Ishikawa (cell line): ENCODE results near the gene MT1H.

Experiments used
- CEBPB ChIP-seq: IDR thresholded peaks from 2 replicates; pipeline ENCODE4 v1.6.1; 2012
- CREB1 ChIP-seq: IDR thresholded peaks from 2 replicates; pipeline ENCODE4 v1.6.1; 2012; ENCODE audit warnings: low read depth
- EGR1 ChIP-seq: IDR thresholded peaks from 2 replicates; pipeline ENCODE4 v1.6.1; 2012
- EP300 ChIP-seq: IDR thresholded peaks from 2 replicates; pipeline ENCODE4 v1.6.1; 2012; ENCODE audit warnings: borderline replicate concordance
- FOXM1 ChIP-seq: IDR thresholded peaks from 2 replicates; pipeline ENCODE4 v1.6.1; 2012; ENCODE audit warnings: low read depth, borderline replicate concordance
- REST ChIP-seq: IDR thresholded peaks from 2 replicates; pipeline ENCODE4 v1.6.1; 2012; ENCODE audit warnings: low read depth, mild to moderate bottlenecking
- TAF1 ChIP-seq: IDR thresholded peaks from 2 replicates; pipeline ENCODE4 v1.6.1; 2012; ENCODE audit warnings: low read depth, mild to moderate bottlenecking
- TEAD4 ChIP-seq: IDR thresholded peaks from 2 replicates; pipeline ENCODE4 v1.6.1; 2012
- YY1 ChIP-seq: IDR thresholded peaks from 2 replicates; pipeline ENCODE4 v1.6.1; 2012; ENCODE audit warnings: low read depth
- ZBTB7A ChIP-seq: IDR thresholded peaks from 2 replicates; pipeline ENCODE4 v1.6.1; 2012; ENCODE audit warnings: low read depth

- no peak for TF ChIP-seq FOXM1
- TF ChIP-seq EP300, result no peak
- TF ChIP-seq EGR1, result no peak
- TF ChIP-seq ZBTB7A, result no peak
- TF ChIP-seq YY1, result no peak
- TF ChIP-seq REST, result no peak
- no peak for TF ChIP-seq CREB1
- TF ChIP-seq TAF1, result no peak
- TF ChIP-seq TEAD4, result no peak
- no peak for TF ChIP-seq CEBPB
These were observed 10.2 kb downstream of the MT1H start for GRCh38 chr16:56679818-56680217.
